SK-N-SH treated with all-trans-retinoic acid at 6 μM for 48 hours (cell line): ENCODE measurements around the gene MMP2.

Source experiments
- CREB5 ChIP-seq: fragments of 250-450 bp; sonication (Bioruptor Pico); IDR thresholded peaks from 2 replicates; pipeline ENCODE4 v1.5.1; 2020; ENCODE audit warnings: low read depth, mild to moderate bottlenecking, moderate library complexity
- ESRRG ChIP-seq: fragments of 250-450 bp; sonication (Bioruptor Pico); IDR thresholded peaks from 2 replicates; pipeline ENCODE4 v1.6.1; 2021; ENCODE audit warnings: mild to moderate bottlenecking
- TOX ChIP-seq: fragments of 250-450 bp; sonication (Bioruptor Pico); IDR thresholded peaks from 2 replicates; pipeline ENCODE4 v1.8.0; 2021; ENCODE audit warnings: mild to moderate bottlenecking, moderate library complexity, borderline replicate concordance
- ZFP30 ChIP-seq: fragments of 450-650 bp; formaldehyde crosslinking; IDR thresholded peaks from 2 replicates; pipeline ENCODE4 v1.5.0; 2022; ENCODE audit warnings: mild to moderate bottlenecking, moderate library complexity
- ZNF8 ChIP-seq: fragments of 450-650 bp; formaldehyde crosslinking; IDR thresholded peaks from 2 replicates; pipeline ENCODE4 v1.5.0; 2020; ENCODE audit warnings: mild to moderate bottlenecking, moderate library complexity

GRCh38 chr16:55532227-55532626 is 53.2 kb downstream of the MMP2 start:
- TF ChIP-seq CREB5 (CRISPR knock-in tag) (no peak), ESRRG (no peak), ZNF8 (CRISPR knock-in tag) (no peak), ZFP30 (CRISPR knock-in tag) (no peak), TOX (CRISPR knock-in tag) (no peak)
